IMR-90 (cell line): Measurements from ENCODE around the gene PDK4. TPM values are rescaled to one million over a fixed set of nuclear protein-coding genes. Genes with fewer than 3 reads are reported as not detected.

Experiments
- ATAC-seq: fragments of 200-7000 bp; cut with Tn5 transposase; 2 replicates; pipeline ENCODE4 v1.9.1; 2020; ENCODE audit warnings: low read depth, mild to moderate bottlenecking, moderate library complexity
- BruUV-seq: library from RNA; stranded (reverse); fragments of 400-500 nt; replicated peaks from 2 replicates; lab custom pipeline; 2021; lab: Mats Ljungman, UMichigan
- CTCF ChIA-PET: fragments of 300-600 bp; formaldehyde crosslinking; extraction: SDS; loops from one replicate; lab custom pipeline; 2021; ENCODE audit warnings: antibody characterized with exemption; lab: Yijun Ruan, JAX
- POLR2A ChIA-PET: fragments of 300-600 bp; sonication (Branson Sonifier 250); formaldehyde crosslinking; loops from one replicate; lab custom pipeline; 2022; ENCODE audit warnings: antibody characterized with exemption; ENCODE audit not compliant: unreplicated experiment; lab: Charles Lee
- DNase-seq: peaks from one replicate; pipeline ENCODE4 v3.0.0; 2013
- H2AFZ ChIP-seq: replicated peaks from 2 replicates; pipeline ENCODE3; 2013; ENCODE audit warnings: low read length, mild to moderate bottlenecking; ENCODE audit not compliant: poor library complexity
- H2AK5ac ChIP-seq: 2 replicates; pipeline ENCODE4 v1.6.1; 2013; ENCODE audit warnings: low read depth, low read length, inconsistent platforms
- H2AK9ac ChIP-seq: replicated peaks from 2 replicates; pipeline ENCODE3; 2013; ENCODE audit warnings: mild to moderate bottlenecking, low read depth, low read length, moderate library complexity; ENCODE audit not compliant: poor library complexity
- H2BK120ac ChIP-seq: 2 replicates; pipeline ENCODE4 v1.6.1; 2013; ENCODE audit warnings: low read depth, low read length, inconsistent platforms
- H2BK15ac ChIP-seq: 3 replicates; pipeline ENCODE4 v1.6.1; 2013; ENCODE audit warnings: low read depth, low read length, inconsistent platforms
- H2BK20ac ChIP-seq: 2 replicates; pipeline ENCODE4 v1.6.1; 2013; ENCODE audit warnings: low read depth, mild to moderate bottlenecking, inconsistent platforms, low read length, moderate library complexity
- H2BK5ac ChIP-seq: 2 replicates; pipeline ENCODE4 v1.6.1; 2013; ENCODE audit warnings: mild to moderate bottlenecking, low read depth, low read length, inconsistent platforms; ENCODE audit not compliant: poor library complexity, severe bottlenecking
- H3K14ac ChIP-seq: replicated peaks from 2 replicates; pipeline ENCODE4 v1.6.1; 2013; ENCODE audit warnings: low read depth, low read length, inconsistent platforms
- H3K18ac ChIP-seq: 2 replicates; pipeline ENCODE4 v1.6.1; 2013; ENCODE audit warnings: low read depth, low read length, control low read depth
- H3K23ac ChIP-seq: 2 replicates; pipeline ENCODE4 v1.6.1; 2013; ENCODE audit warnings: low read depth, low read length, inconsistent platforms
- H3K27ac ChIP-seq: 2 replicates; pipeline ENCODE4 v1.5.1; 2013; ENCODE audit warnings: mild to moderate bottlenecking, control low read depth, low read length; ENCODE audit not compliant: insufficient read depth
- H3K27me3 ChIP-seq: 2 replicates; pipeline ENCODE4 v1.6.1; 2013; ENCODE audit warnings: low read length; ENCODE audit not compliant: control insufficient read depth, insufficient read depth
- H3K36me3 ChIP-seq: 2 replicates; pipeline ENCODE4 v1.6.1; 2013; ENCODE audit warnings: low read length, mixed read lengths; ENCODE audit not compliant: control insufficient read depth, insufficient read depth
- H3K4ac ChIP-seq: 2 replicates; pipeline ENCODE4 v1.6.1; 2013; ENCODE audit warnings: low read depth, low read length, inconsistent platforms
- H3K4me1 ChIP-seq: 2 replicates; pipeline ENCODE4 v1.6.1; 2013; ENCODE audit warnings: low read length, mixed read lengths; ENCODE audit not compliant: control insufficient read depth, insufficient read depth
- H3K4me2 ChIP-seq: 2 replicates; pipeline ENCODE4 v1.6.1; 2013; ENCODE audit warnings: low read depth, mild to moderate bottlenecking, control low read depth, low read length, moderate library complexity
- H3K4me3 ChIP-seq: 2 replicates; pipeline ENCODE4 v1.5.1; 2013; ENCODE audit warnings: low read depth, mild to moderate bottlenecking, control low read depth, low read length, moderate library complexity; ENCODE audit not compliant: insufficient read depth
- H3K56ac ChIP-seq: 2 replicates; pipeline ENCODE4 v1.6.1; 2013; ENCODE audit warnings: low read length, inconsistent platforms; ENCODE audit not compliant: insufficient read depth; ENCODE audit errors: extremely low read depth
- H3K79me1 ChIP-seq, 2 experiments: 2 replicates each; pipeline ENCODE4 v1.6.1; 2013; ENCODE audit warnings: low read length in 2 of 2, inconsistent platforms in 1 of 2, low read depth in 1 of 2
- H3K9ac ChIP-seq: 2 replicates; pipeline ENCODE4 v1.6.1; 2013; ENCODE audit warnings: low read depth, low read length, control low read depth
- H3K9me1 ChIP-seq: 2 replicates; pipeline ENCODE4 v1.6.1; 2013; ENCODE audit warnings: low read length, inconsistent platforms; ENCODE audit not compliant: insufficient read depth
- H3K9me3 ChIP-seq: 2 replicates; pipeline ENCODE4 v1.6.1; 2013; ENCODE audit warnings: low read length; ENCODE audit not compliant: control insufficient read depth, insufficient read depth
- H4K20me1 ChIP-seq: 2 replicates; pipeline ENCODE4 v1.6.1; 2013; ENCODE audit warnings: low read length, inconsistent platforms; ENCODE audit not compliant: insufficient read depth
- H4K5ac ChIP-seq: 2 replicates; pipeline ENCODE4 v1.6.1; 2013; ENCODE audit warnings: mild to moderate bottlenecking, low read depth, low read length, control low read depth
- H4K8ac ChIP-seq, 2 experiments: 2 replicates each; pipeline ENCODE4 v1.6.1; 2013; ENCODE audit warnings: low read depth in 2 of 2, low read length in 2 of 2, control low read depth in 1 of 2, inconsistent platforms in 1 of 2
- H4K91ac ChIP-seq: 2 replicates; pipeline ENCODE4 v1.6.1; 2013; ENCODE audit warnings: low read depth, low read length, inconsistent platforms; ENCODE audit not compliant: insufficient read depth
- CEBPB ChIP-seq: IDR thresholded peaks from 2 replicates; pipeline ENCODE4 v1.6.1; 2012; ENCODE audit warnings: low read depth, low read length, improper control_type of control experiment
- MAFK ChIP-seq: IDR thresholded peaks from 2 replicates; pipeline ENCODE4 v1.6.1; 2012; ENCODE audit warnings: low read depth, low read length, improper control_type of control experiment
- WGBS, 2 experiments: methylation state at CpG; one replicate each; pipeline versions ENCODE4 v1.1.5 to v1.1.7; 2013; ENCODE audit warnings: missing lambda C conversion rate in 2 of 2; ENCODE audit not compliant: insufficient read length in 1 of 2; ENCODE audit errors: extremely low coverage in 2 of 2; 5-methylcytosine and 5-hydroxymethylcytosine counted together
- dilution Hi-C: fragments of 300-500 bp; cut with HindIII; formaldehyde crosslinking; loops from one replicate; pipeline ENCODE4 v1.14.3; 2018; ENCODE audit warnings: low sequenced_read_pairs; ENCODE audit not compliant: unreplicated experiment
- in situ Hi-C: fragments of 300-500 bp; cut with MboI; formaldehyde crosslinking; loops from 3 replicates; pipeline ENCODE4 v1.14.3; 2019; ENCODE audit warnings: low sequenced_read_pairs, inconsistent platforms, mixed read lengths
- intact Hi-C: fragments of 100-400 bp; cut with micrococcal nuclease; formaldehyde crosslinking; loops from 2 replicates; pipeline ENCODE4 v1.10.0; 2022
- polyA plus RNA-seq, 3 experiments: library from polyadenylated mRNA; depleted of rRNA; stranded (reverse); fragments of >200 nt; gene quantifications; 2 replicates each; pipeline ENCODE4 v1.2.3, GENCODE V29; 2012; ENCODE audit warnings: low replicate concordance in 1 of 3
- total RNA-seq: library from RNA; depleted of rRNA; stranded (reverse); fragments of >200 nt; gene quantifications from 2 replicates; pipeline ENCODE4 v1.2.3, GENCODE V29; 2012
- TF ChIP-seq, protein P1 (sequence below): conservative IDR thresholded peaks from 2 replicates; pipeline ENCODE4 v1.5.1; 2012; ENCODE audit warnings: mild to moderate bottlenecking, low read depth, low read length, improper control_type of control experiment

The PDK4 gene
- total and polyA plus RNA-seq, 2 of the 4 experiments (the other 2 are of a cell fraction) = under 0.01 to 0.03 TPM

DNA sequence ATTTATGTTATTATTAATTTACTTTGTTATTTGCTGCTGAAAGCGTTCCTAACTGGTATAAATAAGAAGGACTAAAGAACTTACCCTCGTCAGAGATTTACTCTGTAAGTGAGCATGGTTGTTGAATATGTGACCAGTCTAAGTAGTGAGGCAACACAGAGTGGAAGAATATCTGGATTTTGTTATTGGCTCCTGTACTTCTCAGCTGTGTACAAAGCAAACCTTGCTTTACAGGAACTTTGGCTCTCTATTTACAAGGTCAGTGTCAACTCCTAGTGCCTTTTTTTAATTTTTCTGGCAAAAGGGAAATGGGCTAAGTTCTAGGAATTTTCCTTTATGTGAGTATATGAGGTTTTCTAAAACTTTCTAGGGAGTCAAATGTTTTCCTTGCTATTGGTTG lies 35.6 kb downstream of the PDK4 start:
- in situ Hi-C loops = no loop called here
- no peak overlapping the region for H2AFZ ChIP-seq
- WGBS, 2 experiments = no CpG with 5 or more reads among the region's 2 CpGs
- no peaks in the 10 kb centered on the region for H3K9me3 ChIP-seq
- H3K4me3 ChIP-seq = no peak overlapping the region
- no peak overlapping the region for H3K23ac ChIP-seq
- intact Hi-C loops = loop anchor here (5.0 kb wide), 1 partner anchor 107 kb away; no protein-coding TSS in a partner anchor
- no peak for ATAC-seq
- H3K14ac ChIP-seq = no peak overlapping the region
- no peak overlapping the region for H3K4ac ChIP-seq
- BruUV-seq = no TSS peak
- no peak overlapping the region for H2AK5ac ChIP-seq
- no peak overlapping the region for H2AK9ac ChIP-seq
- H3K18ac ChIP-seq = no peak overlapping the region
- no peaks in the 10 kb centered on the region for H3K79me1 ChIP-seq
- H3K36me3 ChIP-seq = no peaks in the 10 kb centered on the region
- H2BK5ac ChIP-seq = no peak overlapping the region
- H4K5ac ChIP-seq = no peak overlapping the region
- no peaks in the 10 kb centered on the region for H3K4me1 ChIP-seq
- ChIA-PET POLR2A (no interaction called here), CTCF (no interaction called here)
- H3K9ac ChIP-seq = no peak overlapping the region
- H2BK120ac ChIP-seq = no peak overlapping the region
- H3K56ac ChIP-seq = no peak overlapping the region
- DNase-seq = no peak
- no peak overlapping the region for H3K27ac ChIP-seq
- H3K27me3 ChIP-seq = peaks cover 2% of the 10 kb centered on the region
- no peaks in the 10 kb centered on the region for H4K20me1 ChIP-seq
- H4K91ac ChIP-seq = no peak overlapping the region
- H2BK15ac ChIP-seq = no peak overlapping the region
- no peak overlapping the region for H2BK20ac ChIP-seq
- TF ChIP-seq CEBPB (no peak), MAFK (no peak)
- TF ChIP-seq, protein P1, sequence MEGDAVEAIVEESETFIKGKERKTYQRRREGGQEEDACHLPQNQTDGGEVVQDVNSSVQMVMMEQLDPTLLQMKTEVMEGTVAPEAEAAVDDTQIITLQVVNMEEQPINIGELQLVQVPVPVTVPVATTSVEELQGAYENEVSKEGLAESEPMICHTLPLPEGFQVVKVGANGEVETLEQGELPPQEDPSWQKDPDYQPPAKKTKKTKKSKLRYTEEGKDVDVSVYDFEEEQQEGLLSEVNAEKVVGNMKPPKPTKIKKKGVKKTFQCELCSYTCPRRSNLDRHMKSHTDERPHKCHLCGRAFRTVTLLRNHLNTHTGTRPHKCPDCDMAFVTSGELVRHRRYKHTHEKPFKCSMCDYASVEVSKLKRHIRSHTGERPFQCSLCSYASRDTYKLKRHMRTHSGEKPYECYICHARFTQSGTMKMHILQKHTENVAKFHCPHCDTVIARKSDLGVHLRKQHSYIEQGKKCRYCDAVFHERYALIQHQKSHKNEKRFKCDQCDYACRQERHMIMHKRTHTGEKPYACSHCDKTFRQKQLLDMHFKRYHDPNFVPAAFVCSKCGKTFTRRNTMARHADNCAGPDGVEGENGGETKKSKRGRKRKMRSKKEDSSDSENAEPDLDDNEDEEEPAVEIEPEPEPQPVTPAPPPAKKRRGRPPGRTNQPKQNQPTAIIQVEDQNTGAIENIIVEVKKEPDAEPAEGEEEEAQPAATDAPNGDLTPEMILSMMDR = no peak
- H3K4me2 ChIP-seq = no peak overlapping the region
- dilution Hi-C loops = no loop called here
- no peaks in the 10 kb centered on the region for H3K9me1 ChIP-seq
- H4K8ac ChIP-seq = no peak overlapping the region
